SK-N-SH (cell line): ENCODE results near the gene SULF2.

Experiments
- CTCF ChIP-seq: fragments of 200-600 bp; sonication (generic); IDR thresholded peaks from 2 replicates; pipeline ENCODE4 v1.6.1; 2017; ENCODE audit warnings: antibody characterized with exemption, mild to moderate bottlenecking, moderate library complexity
- EZH2phosphoT487 ChIP-seq: fragments of 200-600 bp; sonication (generic); IDR thresholded peaks from 2 replicates; pipeline ENCODE4 v1.6.1; 2017; ENCODE audit warnings: low read depth, mixed run types, mild to moderate bottlenecking, antibody characterized with exemption, moderate library complexity, borderline replicate concordance

DNA sequence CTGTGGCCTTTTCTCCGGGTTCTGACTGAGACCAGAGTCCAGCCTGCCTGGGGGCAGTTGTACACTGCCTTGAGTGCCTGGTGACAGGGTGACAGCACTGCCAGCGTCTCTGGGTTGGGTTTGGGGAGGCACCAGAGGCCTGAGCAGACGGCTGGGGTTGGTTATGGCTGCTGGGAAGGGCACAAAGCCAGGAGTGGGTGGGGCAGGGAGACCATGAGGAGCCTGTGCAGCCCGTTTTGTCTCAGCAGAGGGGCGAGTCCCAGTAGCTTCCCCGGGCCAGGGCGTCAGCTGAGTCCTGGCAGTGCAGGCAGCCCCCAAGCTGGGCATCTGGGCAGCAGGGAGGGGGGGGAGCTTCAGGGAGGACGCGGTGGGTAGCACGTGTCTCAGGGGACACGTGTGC is 15.3 kb upstream of the SULF2 start:
- TF ChIP-seq CTCF = no peak
- no peak for TF ChIP-seq EZH2phosphoT487
